ENCODE results near the gene ITGB1.

The ITGB1 gene

GRCh38 chr10:32955299-32955772 lies 2.7 kb downstream of the ITGB1 start:
- DNase-seq, result no peak

- no peak for DNase-seq
These were observed 3.3 kb downstream of the ITGB1 start for GRCh38 chr10:32954545-32955298.

- DNase-seq, result no peak
These were observed 4.0 kb downstream of the ITGB1 start for GRCh38 chr10:32954080-32954479.

GRCh38 chr10:32953277-32953927 lies 4.6 kb downstream of the ITGB1 start:
- DNase-seq, result no peak

GRCh38 chr10:32952541-32953276 lies 5.3 kb downstream of the ITGB1 start:
- DNase-seq, result no peak

GRCh38 chr10:32952094-32952493 lies 5.9 kb downstream of the ITGB1 start:
- DNase-seq, result no peak

GRCh38 chr10:32951111-32951510 lies 6.9 kb downstream of the ITGB1 start:
- DNase-seq, result no peak

GRCh38 chr10:32950591-32951108 lies 7.4 kb downstream of the ITGB1 start:
- no peak for DNase-seq

GRCh38 chr10:32949221-32949678 lies 8.8 kb downstream of the ITGB1 start:
- no peak for DNase-seq

- DNase-seq, result no peak
These were observed 9.6 kb downstream of the ITGB1 start for GRCh38 chr10:32948451-32948850.

GRCh38 chr10:32947586-32947985 lies 10.4 kb downstream of the ITGB1 start:
- no peak for DNase-seq

GRCh38 chr10:32946108-32946507 lies 11.9 kb downstream of the ITGB1 start:
- DNase-seq, result no peak

- no peak for DNase-seq
These were observed 14.0 kb downstream of the ITGB1 start for GRCh38 chr10:32943854-32944661.

GRCh38 chr10:32943395-32943794 lies 14.6 kb downstream of the ITGB1 start:
- DNase-seq, result no peak

GRCh38 chr10:32942081-32942480 lies 15.9 kb downstream of the ITGB1 start:
- no peak for DNase-seq

- peak in 1 of 4 experiments; percentile 15 for DNase-seq
These were observed 16.7 kb downstream of the ITGB1 start for GRCh38 chr10:32941357-32941756.

GRCh38 chr10:32940321-32941301 lies 17.4 kb downstream of the ITGB1 start:
- DNase-seq, result peak in 3 of 4 experiments; percentile 28 to 51 (median 34)

GRCh38 chr10:32939296-32940111 lies 18.5 kb downstream of the ITGB1 start:
- DNase-seq, result no peak

- peak in 3 of 4 experiments; percentile 27 to 37 (median 30) for DNase-seq
These were observed 19.4 kb downstream of the ITGB1 start for GRCh38 chr10:32938554-32939061.

Data from suppressor macrophage (primary cell).